Gastroesophageal sphincter (tissue), 4 donors: ENCODE results near the gene PBX1. TPM values are rescaled to one million over a fixed set of nuclear protein-coding genes. Genes with fewer than 3 reads are reported as not detected.

Experiments
- ATAC-seq: fragments of 150-250 bp; one replicate; pipeline ENCODE4 v1.9.1; 2016; ENCODE audit warnings: mild to moderate bottlenecking, moderate library complexity
- H3K27ac ChIP-seq, 4 donors: fragments of 200-600 bp; sonication (generic) in 3 of 4; 1 replicate in 3 of 4; 2 replicates in 1 of 4; pipeline ENCODE4 v1.5.1; 2016 to 2019
- H3K27me3 ChIP-seq: fragments of 200-600 bp; sonication (generic); one replicate; pipeline ENCODE4 v1.5.1; 2019
- H3K36me3 ChIP-seq, 2 donors: fragments of 200-600 bp; sonication (generic); one replicate each; pipeline ENCODE4 v1.5.1; 2019; ENCODE audit warnings: control low read depth in 1 of 2
- H3K4me1 ChIP-seq, 3 donors: fragments of 200-600 bp; sonication (generic); 1 replicate in 2 of 3; 2 replicates in 1 of 3; pipeline ENCODE4 v1.5.1; 2016 to 2019; ENCODE audit warnings: control low read depth in 2 of 3
- H3K4me3 ChIP-seq, 2 donors: fragments of 200-600 bp; sonication (generic); one replicate each; pipeline ENCODE4 v1.5.1; 2019; ENCODE audit warnings: mild to moderate bottlenecking in 1 of 2, moderate library complexity in 1 of 2
- H3K9me3 ChIP-seq, 3 donors: fragments of 200-600 bp; sonication (generic); one replicate each; pipeline ENCODE4 v1.5.1; 2017 to 2019; ENCODE audit warnings: control low read depth in 2 of 3
- EP300 ChIP-seq: sonication (generic); formaldehyde crosslinking; IDR thresholded peaks from one replicate; pipeline ENCODE4 v1.6.1; 2017; ENCODE audit warnings: antibody characterized with exemption, mild to moderate bottlenecking
- POLR2A ChIP-seq, 2 donors: fragments of 450-650 bp; IDR thresholded peaks; one replicate each; pipeline ENCODE4 v1.6.1; 2017; ENCODE audit warnings: antibody characterized with exemption in 2 of 2, mild to moderate bottlenecking in 2 of 2, moderate library complexity in 1 of 2
- POLR2AphosphoS5 ChIP-seq: sonication (generic); formaldehyde crosslinking; IDR thresholded peaks from one replicate; pipeline ENCODE4 v1.6.1; 2017; ENCODE audit warnings: antibody characterized with exemption
- WGBS, 2 donors: methylation state at CpG; one replicate each; pipeline ENCODE4 v1.1.5; 2018; ENCODE audit warnings: low coverage in 1 of 2; 5-methylcytosine and 5-hydroxymethylcytosine counted together
- total RNA-seq, 4 donors: library from RNA; depleted of rRNA; stranded (reverse); fragments of >200 nt; gene quantifications; one replicate each; pipeline ENCODE4 v1.1.0, GENCODE V29; 2016
- TF ChIP-seq, protein P1 (sequence below), 4 experiments: fragments of 200-600 bp in 2 of 4; fragments of 450-650 bp in 2 of 4; sonication (generic) in 1 of 4; IDR thresholded peaks; one replicate each; pipeline ENCODE4 v1.5.1; 2017 to 2019; ENCODE audit warnings: antibody characterized with exemption in 4 of 4, mild to moderate bottlenecking in 2 of 4, moderate library complexity in 2 of 4

The PBX1 gene
- total RNA-seq, 4 donors from 2014 or later, result 75.8 to 177 (median 140) TPM

- no peaks in the 10 kb centered on the region for H3K27me3 ChIP-seq
- no peaks in the 10 kb centered on the region for H3K9me3 ChIP-seq
- no peak overlapping the region for H3K4me3 ChIP-seq
- 67 to 72% methylated on average over 5 of the region's 5 CpGs for WGBS, 2 donors
- no peak for ATAC-seq
- peak; percentile 13 for TF ChIP-seq POLR2AphosphoS5
- TF ChIP-seq, protein P1, sequence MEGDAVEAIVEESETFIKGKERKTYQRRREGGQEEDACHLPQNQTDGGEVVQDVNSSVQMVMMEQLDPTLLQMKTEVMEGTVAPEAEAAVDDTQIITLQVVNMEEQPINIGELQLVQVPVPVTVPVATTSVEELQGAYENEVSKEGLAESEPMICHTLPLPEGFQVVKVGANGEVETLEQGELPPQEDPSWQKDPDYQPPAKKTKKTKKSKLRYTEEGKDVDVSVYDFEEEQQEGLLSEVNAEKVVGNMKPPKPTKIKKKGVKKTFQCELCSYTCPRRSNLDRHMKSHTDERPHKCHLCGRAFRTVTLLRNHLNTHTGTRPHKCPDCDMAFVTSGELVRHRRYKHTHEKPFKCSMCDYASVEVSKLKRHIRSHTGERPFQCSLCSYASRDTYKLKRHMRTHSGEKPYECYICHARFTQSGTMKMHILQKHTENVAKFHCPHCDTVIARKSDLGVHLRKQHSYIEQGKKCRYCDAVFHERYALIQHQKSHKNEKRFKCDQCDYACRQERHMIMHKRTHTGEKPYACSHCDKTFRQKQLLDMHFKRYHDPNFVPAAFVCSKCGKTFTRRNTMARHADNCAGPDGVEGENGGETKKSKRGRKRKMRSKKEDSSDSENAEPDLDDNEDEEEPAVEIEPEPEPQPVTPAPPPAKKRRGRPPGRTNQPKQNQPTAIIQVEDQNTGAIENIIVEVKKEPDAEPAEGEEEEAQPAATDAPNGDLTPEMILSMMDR (IDR thresholded peaks at IDR 0.05), result no peak
- H3K27ac ChIP-seq, result peak overlapping the region in 1 of 4 donors; percentile 19
- H3K4me1 ChIP-seq, result peaks cover 5 to 42% (median 8%) of the 10 kb centered on the region in 3 donors
- peaks cover 0 to 19% of the 10 kb centered on the region in 2 donors for H3K36me3 ChIP-seq
These were observed 119.2 kb downstream of the PBX1 start for GRCh38 chr1:164678136-164678700.

- Histone ChIP-seq H3K27ac (no peak overlapping the region), H3K27me3 (no peaks in the 10 kb centered on the region), H3K4me1 (peaks cover 3 to 35% (median 4%) of the 10 kb centered on the region in 3 donors), H3K36me3 (peaks cover 0 to 19% of the 10 kb centered on the region in 2 donors), H3K9me3 (no peaks in the 10 kb centered on the region), H3K4me3 (no peak overlapping the region)
- no peak for ATAC-seq
- no peak for TF ChIP-seq POLR2A (IDR thresholded peaks at IDR 0.05)
- no peak for TF ChIP-seq EP300
- TF ChIP-seq, protein P1 (IDR thresholded peaks at IDR 0.05), result no peak
- WGBS, 2 donors, result 95% methylated on average over 5 to 6 of the region's 6 CpGs
These were observed 123.6 kb downstream of the PBX1 start for GRCh38 chr1:164682570-164682969.

- WGBS, 2 donors, result 53 to 92% methylated on average over 3 of the region's 3 CpGs
- no peak for TF ChIP-seq POLR2A (IDR thresholded peaks at IDR 0.05)
- no peak for TF ChIP-seq POLR2AphosphoS5
- TF ChIP-seq, protein P1 (IDR thresholded peaks at IDR 0.05), result no peak
- TF ChIP-seq EP300, result no peak
- H3K27ac ChIP-seq, result peak overlapping the region in 1 of 4 donors; percentile 16
- H3K4me3 ChIP-seq, result no peak overlapping the region
- H3K4me1 ChIP-seq, result peaks cover 3 to 35% (median 4%) of the 10 kb centered on the region in 3 donors
- no peaks in the 10 kb centered on the region for H3K27me3 ChIP-seq
- H3K36me3 ChIP-seq, result peaks cover 0 to 17% of the 10 kb centered on the region in 2 donors
- H3K9me3 ChIP-seq, result no peaks in the 10 kb centered on the region
- no peak for ATAC-seq
These were observed 124.3 kb downstream of the PBX1 start for GRCh38 chr1:164683235-164683634.

- 42 to 60% methylated on average over 3 of the region's 3 CpGs for WGBS, 2 donors
- H3K36me3 ChIP-seq, result peaks cover 0 to 5% of the 10 kb centered on the region in 2 donors
- TF ChIP-seq POLR2A (IDR thresholded peaks at IDR 0.05) (no peak), EP300 (no peak), POLR2AphosphoS5 (no peak)
- TF ChIP-seq, protein P1 (IDR thresholded peaks at IDR 0.05), result no peak
- H3K27me3 ChIP-seq, result no peaks in the 10 kb centered on the region
- H3K27ac ChIP-seq, result peak overlapping the region in 1 of 4 donors; percentile 5
- H3K9me3 ChIP-seq, result no peaks in the 10 kb centered on the region
- ATAC-seq, result no peak
- no peak overlapping the region for H3K4me3 ChIP-seq
- peaks cover 5 to 47% (median 10%) of the 10 kb centered on the region in 3 donors for H3K4me1 ChIP-seq
These were observed 126.5 kb downstream of the PBX1 start for GRCh38 chr1:164685266-164686035.

DNA sequence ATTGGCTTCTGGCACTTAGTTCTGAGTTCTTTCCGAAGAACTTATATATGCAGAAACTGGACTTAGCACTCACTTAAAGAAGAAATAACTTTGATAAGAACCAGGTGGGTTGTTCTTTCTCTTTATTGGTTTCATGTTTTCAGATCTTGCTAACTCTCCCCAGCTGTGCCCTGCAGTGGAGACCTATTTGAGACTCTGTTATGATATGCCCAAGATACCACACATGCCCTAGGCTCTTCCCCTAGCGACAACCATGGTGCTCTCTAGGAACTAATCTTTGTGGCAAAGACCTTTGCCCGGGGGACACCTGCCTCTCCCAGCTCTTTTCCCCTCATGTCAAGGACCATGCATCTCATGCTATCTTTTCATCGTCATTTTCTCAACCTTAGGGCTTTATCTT is 128.8 kb downstream of the PBX1 start:
- ATAC-seq, result no peak
- no peaks in the 10 kb centered on the region for H3K9me3 ChIP-seq
- H3K27me3 ChIP-seq, result no peaks in the 10 kb centered on the region
- H3K4me1 ChIP-seq, result peaks cover 5 to 52% (median 10%) of the 10 kb centered on the region in 3 donors
- no peak overlapping the region for H3K4me3 ChIP-seq
- WGBS, 2 donors, result 85 to 91% methylated on average over 3 to 4 of the region's 4 CpGs
- TF ChIP-seq EP300 (no peak), POLR2A (IDR thresholded peaks at IDR 0.05) (no peak), POLR2AphosphoS5 (no peak)
- TF ChIP-seq, protein P1 (IDR thresholded peaks at IDR 0.05), result no peak
- H3K27ac ChIP-seq, result no peak overlapping the region
- H3K36me3 ChIP-seq, result peaks cover 0 to 5% of the 10 kb centered on the region in 2 donors
